Prostate gland (tissue), 2 donors: Measurements from ENCODE around the gene PHF10.

Source experiments
- CTCF ChIP-seq, 4 experiments: fragments of 200-600 bp in 2 of 4; fragments of 450-650 bp in 2 of 4; sonication (generic) in 2 of 4; IDR thresholded peaks; 1 replicate in 3 of 4; 2 replicates in 1 of 4; pipeline ENCODE4 v1.5.1; 2016 to 2019; ENCODE audit warnings: antibody characterized with exemption in 4 of 4, mild to moderate bottlenecking in 2 of 4, moderate library complexity in 2 of 4
- POLR2A ChIP-seq: fragments of 450-650 bp; IDR thresholded peaks from one replicate; pipeline ENCODE4 v1.6.1; 2016; ENCODE audit warnings: antibody characterized with exemption, mild to moderate bottlenecking

- TF ChIP-seq CTCF (IDR thresholded peaks at IDR 0.05), result no peak
- no peak for TF ChIP-seq POLR2A
These were observed 14.3 kb downstream of the PHF10 start for GRCh38 chr6:169710009-169710408.
